ENCODE measurements around the gene ZNF837. TPM values are rescaled to one million over a fixed set of nuclear protein-coding genes. Genes with fewer than 3 reads are reported as not detected.

ZNF837 gene
- total RNA-seq (2021; fragmentation: NEBNext Ultra II Directional; extraction: Animal tissue kit (Norgen Biotek cat#: 25700)), result 1 to 10 TPM in 2 of 6 experiments, under 1 TPM in 4; 0.63 to 1.3 (median 0.75) TPM
- long read RNA-seq, result 0 reads

DNA sequence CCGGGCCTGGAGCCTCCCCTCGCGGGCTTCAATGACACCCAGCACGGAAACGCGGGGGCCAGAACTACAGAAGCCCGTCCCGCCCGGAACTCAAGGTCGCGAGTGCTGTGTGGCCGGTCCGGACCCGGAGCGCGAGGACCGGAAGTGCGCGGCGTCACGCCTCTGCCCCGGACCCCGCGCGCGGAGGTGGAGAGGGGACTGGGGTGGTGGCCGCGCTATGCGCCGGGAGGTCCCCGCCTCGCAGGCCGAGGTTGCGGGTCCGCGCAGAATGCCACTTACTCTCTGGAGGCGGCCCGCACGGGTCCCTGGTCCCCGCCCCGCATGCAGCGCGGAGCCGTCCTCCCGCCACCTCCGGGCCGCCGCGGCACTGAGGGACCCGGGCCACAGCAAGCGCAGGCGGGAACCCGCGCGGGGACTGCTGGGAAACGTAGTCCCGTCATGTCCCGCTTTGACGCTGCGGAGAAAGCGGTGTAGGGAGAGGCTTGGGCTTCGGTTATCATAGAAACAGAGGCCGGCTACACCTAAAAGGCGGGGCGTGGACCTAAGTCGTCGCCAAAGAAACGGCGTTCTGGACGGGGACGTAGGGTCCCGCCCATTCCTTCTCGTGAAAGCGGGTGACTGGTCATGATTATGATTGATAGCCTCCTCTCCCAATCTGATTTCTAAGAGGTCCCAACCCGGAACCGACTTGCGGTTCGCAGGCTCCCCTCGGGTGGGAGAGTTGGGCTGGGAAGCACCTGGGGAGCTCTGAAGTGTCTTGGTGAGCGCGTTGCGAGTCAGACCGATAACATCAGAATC is at the start of gene ZNF837:
TSS of gene ZNF837 (minus strand) at position 369 of the 798 bp plus-strand sequence. CDS start 11,698 bp downstream, outside the sequence.
- DNase-seq, result peak; percentile 100
- Mint-ChIP-seq H3K4me1 (ENCODE audit: low read depth) (peaks cover 26% of the 10 kb centered on the region), H3K9me3 (no peaks in the 10 kb centered on the region), H3K4me3 (peak within 1 kb of the TSS; percentile 96), H3K36me3 (ENCODE audit: low read depth) (no peaks in the 10 kb centered on the region), H3K27ac (peak within 1 kb of the TSS; percentile 92), H3K27me3 (ENCODE audit: insufficient read depth) (no peaks in the 10 kb centered on the region; the same call in 1 of the 2 replicates)
- TF ChIP-seq CTCF (IDR thresholded peaks at IDR 0.05), result no peak

- no peak for TF ChIP-seq CTCF (IDR thresholded peaks at IDR 0.05)
- Mint-ChIP-seq H3K27me3 (ENCODE audit: insufficient read depth) (peaks cover 2% of the 10 kb centered on the region; the same call in 1 of the 2 replicates), H3K36me3 (ENCODE audit: low read depth) (peaks cover 87% of the 10 kb centered on the region), H3K9me3 (peaks cover 78% of the 10 kb centered on the region), H3K4me1 (ENCODE audit: low read depth) (no peaks in the 10 kb centered on the region; the same call in 1 of the 2 replicates), H3K27ac (no peak overlapping the region), H3K4me3 (no peak overlapping the region)
- DNase-seq, result no peak
Measured at GRCh38 chr19:58429745-58430144, 48.9 kb upstream of the ZNF837 start.

GRCh38 chr19:58428617-58429016 is 47.8 kb upstream of the ZNF837 start:
- peaks cover 76% of the 10 kb centered on the region for H3K9me3 Mint-ChIP-seq
- no peak for DNase-seq
- peaks cover 2% of the 10 kb centered on the region; the same call in 1 of the 2 replicates for H3K27me3 Mint-ChIP-seq (ENCODE audit: insufficient read depth)
- no peak overlapping the region for H3K27ac Mint-ChIP-seq
- no peaks in the 10 kb centered on the region; the same call in 1 of the 2 replicates for H3K4me1 Mint-ChIP-seq (ENCODE audit: low read depth)
- no peak for TF ChIP-seq CTCF (IDR thresholded peaks at IDR 0.05)
- H3K4me3 Mint-ChIP-seq, result no peak overlapping the region
- peaks cover 82% of the 10 kb centered on the region for H3K36me3 Mint-ChIP-seq (ENCODE audit: low read depth)

GRCh38 chr19:58417071-58417470 is 36.2 kb upstream of the ZNF837 start:
- Mint-ChIP-seq H3K27me3 (ENCODE audit: insufficient read depth) (no peaks in the 10 kb centered on the region), H3K4me3 (no peak overlapping the region), H3K9me3 (peaks cover 17% of the 10 kb centered on the region), H3K27ac (no peak overlapping the region), H3K36me3 (ENCODE audit: low read depth) (peaks cover 72% of the 10 kb centered on the region), H3K4me1 (ENCODE audit: low read depth) (no peaks in the 10 kb centered on the region)
- no peak for DNase-seq
- no peak for TF ChIP-seq CTCF (IDR thresholded peaks at IDR 0.05)

- DNase-seq, result no peak
- Mint-ChIP-seq H3K36me3 (ENCODE audit: low read depth) (peaks cover 69% of the 10 kb centered on the region), H3K4me3 (no peak overlapping the region), H3K4me1 (ENCODE audit: low read depth) (no peaks in the 10 kb centered on the region), H3K27ac (no peak overlapping the region), H3K27me3 (ENCODE audit: insufficient read depth) (no peaks in the 10 kb centered on the region), H3K9me3 (peaks cover 17% of the 10 kb centered on the region)
- TF ChIP-seq CTCF (IDR thresholded peaks at IDR 0.05), result no peak
Measured at GRCh38 chr19:58416604-58417003, 35.8 kb upstream of the ZNF837 start.
